ENCODE data around the gene ST3GAL4. TPM values are rescaled to one million over a fixed set of nuclear protein-coding genes. Genes with fewer than 3 reads are reported as not detected.

The ST3GAL4 gene
- total RNA-seq, 1 experiment from 2014 or later = 13.1 TPM

DNA sequence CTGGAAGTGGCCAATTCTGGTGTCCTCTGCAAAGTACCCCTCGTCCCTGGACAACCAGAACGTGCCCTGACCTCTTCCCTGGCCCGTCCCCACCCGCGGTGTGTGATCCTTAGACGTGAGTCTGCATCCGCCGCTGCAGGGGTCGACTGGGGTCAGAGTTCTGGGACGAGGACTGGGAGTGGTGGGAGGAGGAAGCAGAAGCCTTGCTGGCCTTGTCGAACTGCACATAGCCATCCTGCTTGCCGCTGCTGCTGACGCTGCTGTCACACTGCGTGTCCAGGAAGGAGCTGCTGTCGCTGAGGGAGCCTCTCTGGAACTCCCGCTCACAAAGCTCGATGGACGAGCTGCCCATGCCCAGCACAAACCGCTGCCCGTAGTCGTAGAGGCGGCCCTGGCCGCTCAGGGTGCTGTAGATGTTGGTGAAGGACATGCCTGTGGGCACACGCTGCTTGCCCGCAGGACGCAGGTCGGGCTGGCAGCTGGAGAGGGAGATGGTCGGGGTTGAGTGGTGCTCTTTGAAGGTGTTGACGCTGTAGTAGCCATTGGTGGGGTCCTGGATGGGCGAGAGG, 69.1 kb downstream of the ST3GAL4 start:
- Histone ChIP-seq H3K27me3 (ENCODE audit: insufficient read depth, low read length) (no peaks in the 10 kb centered on the region), H3K9me3 (ENCODE audit: control insufficient read depth in 1 of 2, insufficient read depth in 1 of 2, low read depth in 1 of 2, low read length in 2 of 2) (no peaks in the 10 kb centered on the region), H3K4me2 (ENCODE audit: low read length) (no peak overlapping the region), H3K27ac (ENCODE audit: low read depth, low read length) (no peak overlapping the region), H3K4me1 (ENCODE audit: control insufficient read depth in 1 of 2, insufficient read depth in 2 of 2, low read length in 2 of 2) (no peaks in the 10 kb centered on the region), H3K9ac (ENCODE audit: low read length) (no peak overlapping the region), H3K79me2 (ENCODE audit: insufficient read depth, low read length) (no peaks in the 10 kb centered on the region), H3K36me3 (ENCODE audit: control insufficient read depth in 1 of 2, insufficient read depth in 2 of 2, low read length in 2 of 2) (no peaks in the 10 kb centered on the region), H3K9me2 (ENCODE audit: insufficient read depth) (no peaks in the 10 kb centered on the region), H4K20me1 (ENCODE audit: insufficient read depth) (no peaks in the 10 kb centered on the region), H3K4me3 (replicated peaks in 1 of 2; ENCODE audit: low read depth in 1 of 2, low read length in 2 of 2) (no peak overlapping the region), H2AFZ (ENCODE audit: low read depth, low read length, poor library complexity, severe bottlenecking) (no peak overlapping the region)
- POLR2A ChIA-PET = no interaction called here
- CTCF ChIA-PET = no interaction called here
- RAD21 ChIA-PET (ENCODE audit: low non-redundant PET in 1 of 2, low total read pairs in 2 of 2, uncharacterized antibody in 2 of 2, unreplicated experiment in 2 of 2) = no interaction called here
- DNase-seq (ENCODE audit: low read depth, low spot score) = no peak
- BruUV-seq (replicated peaks) = no TSS peak
- no peak for ATAC-seq
- intact Hi-C loops (cut with micrococcal nuclease) = no loop called here
- TF ChIP-seq EGR1 (IDR thresholded peaks at IDR 0.05; ENCODE audit: low read depth) (no peak), SRF (IDR thresholded peaks at IDR 0.05; ENCODE audit: low read depth) (no peak), SP1 (IDR thresholded peaks at IDR 0.05; ENCODE audit: low read depth) (no peak), POLR2A (IDR thresholded peaks at IDR 0.05; ENCODE audit: borderline replicate concordance, extremely low read depth, insufficient read depth, insufficient read length) (no peak), ZFX (IDR thresholded peaks at IDR 0.05) (no peak), CEBPB (IDR thresholded peaks at IDR 0.05; ENCODE audit: low read depth) (no peak), YY1 (IDR thresholded peaks at IDR 0.05; ENCODE audit: extremely low read depth, insufficient replicate concordance, low read depth, low read length) (no peak), RAD21 (IDR thresholded peaks at IDR 0.05; ENCODE audit: low read depth) (no peak), JUND (IDR thresholded peaks at IDR 0.05) (no peak), EZH2 (IDR thresholded peaks at IDR 0.05) (no peak), FOSL1 (IDR thresholded peaks at IDR 0.05; ENCODE audit: low read depth) (no peak), CBX3 (IDR thresholded peaks at IDR 0.05; ENCODE audit: low read depth) (no peak), ELF1 (IDR thresholded peaks at IDR 0.05; ENCODE audit: borderline replicate concordance, low read depth) (no peak)
- TF ChIP-seq, protein P1, sequence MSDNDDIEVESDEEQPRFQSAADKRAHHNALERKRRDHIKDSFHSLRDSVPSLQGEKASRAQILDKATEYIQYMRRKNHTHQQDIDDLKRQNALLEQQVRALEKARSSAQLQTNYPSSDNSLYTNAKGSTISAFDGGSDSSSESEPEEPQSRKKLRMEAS (IDR thresholded peaks at IDR 0.05) = no peak
- TF ChIP-seq, protein P2, sequence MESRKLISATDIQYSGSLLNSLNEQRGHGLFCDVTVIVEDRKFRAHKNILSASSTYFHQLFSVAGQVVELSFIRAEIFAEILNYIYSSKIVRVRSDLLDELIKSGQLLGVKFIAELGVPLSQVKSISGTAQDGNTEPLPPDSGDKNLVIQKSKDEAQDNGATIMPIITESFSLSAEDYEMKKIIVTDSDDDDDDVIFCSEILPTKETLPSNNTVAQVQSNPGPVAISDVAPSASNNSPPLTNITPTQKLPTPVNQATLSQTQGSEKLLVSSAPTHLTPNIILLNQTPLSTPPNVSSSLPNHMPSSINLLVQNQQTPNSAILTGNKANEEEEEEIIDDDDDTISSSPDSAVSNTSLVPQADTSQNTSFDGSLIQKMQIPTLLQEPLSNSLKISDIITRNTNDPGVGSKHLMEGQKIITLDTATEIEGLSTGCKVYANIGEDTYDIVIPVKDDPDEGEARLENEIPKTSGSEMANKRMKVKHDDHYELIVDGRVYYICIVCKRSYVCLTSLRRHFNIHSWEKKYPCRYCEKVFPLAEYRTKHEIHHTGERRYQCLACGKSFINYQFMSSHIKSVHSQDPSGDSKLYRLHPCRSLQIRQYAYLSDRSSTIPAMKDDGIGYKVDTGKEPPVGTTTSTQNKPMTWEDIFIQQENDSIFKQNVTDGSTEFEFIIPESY (IDR thresholded peaks at IDR 0.05; ENCODE audit: extremely low read depth, insufficient replicate concordance, low read length) = no peak
- TF ChIP-seq, protein P3, sequence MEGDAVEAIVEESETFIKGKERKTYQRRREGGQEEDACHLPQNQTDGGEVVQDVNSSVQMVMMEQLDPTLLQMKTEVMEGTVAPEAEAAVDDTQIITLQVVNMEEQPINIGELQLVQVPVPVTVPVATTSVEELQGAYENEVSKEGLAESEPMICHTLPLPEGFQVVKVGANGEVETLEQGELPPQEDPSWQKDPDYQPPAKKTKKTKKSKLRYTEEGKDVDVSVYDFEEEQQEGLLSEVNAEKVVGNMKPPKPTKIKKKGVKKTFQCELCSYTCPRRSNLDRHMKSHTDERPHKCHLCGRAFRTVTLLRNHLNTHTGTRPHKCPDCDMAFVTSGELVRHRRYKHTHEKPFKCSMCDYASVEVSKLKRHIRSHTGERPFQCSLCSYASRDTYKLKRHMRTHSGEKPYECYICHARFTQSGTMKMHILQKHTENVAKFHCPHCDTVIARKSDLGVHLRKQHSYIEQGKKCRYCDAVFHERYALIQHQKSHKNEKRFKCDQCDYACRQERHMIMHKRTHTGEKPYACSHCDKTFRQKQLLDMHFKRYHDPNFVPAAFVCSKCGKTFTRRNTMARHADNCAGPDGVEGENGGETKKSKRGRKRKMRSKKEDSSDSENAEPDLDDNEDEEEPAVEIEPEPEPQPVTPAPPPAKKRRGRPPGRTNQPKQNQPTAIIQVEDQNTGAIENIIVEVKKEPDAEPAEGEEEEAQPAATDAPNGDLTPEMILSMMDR (IDR thresholded peaks at IDR 0.05 in 2 of 3, conservative IDR thresholded peaks at IDR 0.05 in 1 of 3; ENCODE audit: borderline replicate concordance in 1 of 3, insufficient read depth in 1 of 3, low read depth in 2 of 3, low read length in 2 of 3) = no peak

Measured in HCT116 (cell line).